ENCODE data around the gene TP63.

Gene TP63

DNA sequence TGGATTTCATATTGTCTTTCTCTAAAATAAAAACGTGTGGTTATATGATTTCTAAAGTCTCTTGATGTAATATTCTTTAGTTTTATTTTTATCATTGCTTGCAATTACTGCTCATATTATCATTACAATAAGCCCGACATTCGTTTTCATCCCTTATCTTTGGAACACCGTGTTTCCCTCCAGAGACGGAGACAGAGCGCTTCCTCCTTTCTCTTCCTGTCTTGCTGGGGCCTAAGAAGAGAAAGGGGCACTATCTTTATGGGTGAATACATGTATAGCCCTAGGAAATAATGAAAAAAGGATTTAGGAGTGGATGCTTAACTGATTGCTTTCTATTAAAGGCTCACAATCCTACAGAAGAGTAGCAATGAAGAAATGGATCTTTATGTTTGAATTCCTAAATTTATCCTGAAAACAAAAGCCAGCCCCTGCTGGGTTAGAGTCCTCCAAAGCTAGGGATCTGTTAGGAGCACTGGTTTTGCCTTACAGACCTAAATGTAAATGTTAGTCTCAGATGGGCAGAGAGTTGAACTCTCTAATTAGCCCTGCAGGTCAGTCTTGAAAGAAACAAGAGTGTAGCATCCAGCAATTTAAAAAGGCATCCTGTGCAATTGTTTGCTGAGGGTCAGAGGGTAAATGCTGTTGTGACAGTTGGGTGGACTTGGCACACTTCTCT, 145.1 kb downstream of the TP63 start:
- FAIRE-seq (peak; percentile 36), DNase-seq (ENCODE audit: insufficient read length, low spot score) (no peak)
- no peak for TF ChIP-seq POLR2A (IDR thresholded peaks at IDR 0.05; ENCODE audit: low read depth, low read length)

DNA sequence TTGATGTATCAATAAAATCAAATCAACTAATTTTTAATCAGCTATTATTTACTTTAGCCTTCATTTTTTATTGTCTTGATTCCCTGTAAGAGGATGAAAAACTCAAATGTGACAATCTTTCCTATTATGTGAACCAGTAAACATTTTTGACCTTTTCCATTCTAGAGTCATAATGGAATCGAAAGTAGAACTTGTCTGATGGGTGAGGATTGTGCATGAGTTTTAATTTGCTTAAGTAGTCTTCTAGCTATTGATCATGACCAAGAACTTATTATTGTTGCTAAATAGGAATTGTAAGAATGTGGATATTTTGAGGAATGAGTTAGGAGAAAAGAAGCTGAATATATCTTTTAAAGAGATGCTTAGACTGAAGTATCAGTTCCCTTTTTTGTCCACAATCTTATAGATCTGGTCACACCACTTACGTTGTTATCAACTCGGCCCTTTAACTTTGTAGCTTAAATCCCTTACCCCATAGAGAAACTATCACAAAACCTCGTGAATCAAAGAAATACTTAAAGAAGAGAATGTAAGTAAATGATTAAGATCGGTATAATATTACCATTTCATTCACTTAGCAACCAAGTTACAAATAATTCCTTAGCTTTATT, 147.3 kb downstream of the TP63 start:
- FAIRE-seq (peak; percentile 60), DNase-seq (ENCODE audit: insufficient read length, low spot score) (no peak)
- TF ChIP-seq POLR2A (IDR thresholded peaks at IDR 0.05; ENCODE audit: low read depth, low read length): no peak

DNA sequence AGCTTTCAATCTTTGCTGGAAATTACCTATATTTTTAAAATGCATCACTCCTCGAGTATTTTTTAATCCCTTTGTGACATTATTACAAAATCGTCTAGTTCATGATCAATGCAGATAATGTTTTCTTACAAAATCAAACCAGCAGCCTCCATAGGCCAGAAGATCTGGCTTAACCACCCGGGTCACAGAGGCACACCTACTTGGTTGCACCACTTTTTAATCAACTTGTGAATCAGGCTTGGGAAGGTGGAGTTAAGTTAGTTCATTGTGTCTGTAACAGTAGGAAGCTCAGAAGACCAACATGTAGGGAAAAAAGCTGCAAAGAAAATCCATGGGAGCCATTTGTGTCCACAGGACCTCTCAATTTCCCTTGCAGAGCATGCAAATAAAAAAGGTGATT, 148.0 kb downstream of the TP63 start:
- no peak for TF ChIP-seq POLR2A (IDR thresholded peaks at IDR 0.05; ENCODE audit: low read depth, low read length)
- DNase-seq (ENCODE audit: insufficient read length, low spot score) (no peak), FAIRE-seq (peak; percentile 15)

DNA sequence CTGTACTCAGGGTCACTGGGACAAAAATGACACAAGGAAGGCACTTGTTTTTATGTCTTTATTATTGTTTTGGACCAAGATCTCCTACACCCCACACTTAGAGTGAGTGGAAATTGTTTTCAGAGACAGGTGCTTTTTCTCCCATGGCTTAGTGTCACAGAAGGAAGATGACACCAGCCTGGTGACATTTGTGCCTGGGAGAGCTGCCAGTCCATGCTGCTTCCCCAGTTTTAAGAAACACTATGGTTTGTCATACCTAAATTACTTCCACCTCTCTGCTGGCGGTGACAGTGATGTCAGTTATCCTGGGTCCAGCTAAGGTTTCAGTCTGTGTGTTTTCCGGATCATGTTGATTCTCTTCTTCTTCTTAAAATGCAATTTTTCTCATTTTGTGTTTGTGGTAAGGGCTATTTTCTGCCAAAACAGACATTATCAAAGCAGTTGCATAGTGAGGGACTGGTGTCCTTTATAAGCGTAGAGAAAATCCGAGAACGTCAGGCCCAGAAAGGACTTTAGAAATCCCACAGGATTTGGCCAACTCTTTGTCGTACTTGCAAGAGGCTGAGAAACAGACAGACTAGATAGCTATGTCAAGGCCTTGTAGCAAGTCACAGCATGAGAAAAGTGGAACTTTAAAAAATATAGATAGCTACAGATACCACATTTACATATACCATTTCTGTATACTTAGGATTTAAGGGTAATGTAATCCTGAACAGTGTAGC, 149.5 kb downstream of the TP63 start:
- FAIRE-seq (peak; percentile 30), DNase-seq (ENCODE audit: insufficient read length, low spot score) (no peak)
- TF ChIP-seq POLR2A (IDR thresholded peaks at IDR 0.05; ENCODE audit: low read depth, low read length): no peak

DNA sequence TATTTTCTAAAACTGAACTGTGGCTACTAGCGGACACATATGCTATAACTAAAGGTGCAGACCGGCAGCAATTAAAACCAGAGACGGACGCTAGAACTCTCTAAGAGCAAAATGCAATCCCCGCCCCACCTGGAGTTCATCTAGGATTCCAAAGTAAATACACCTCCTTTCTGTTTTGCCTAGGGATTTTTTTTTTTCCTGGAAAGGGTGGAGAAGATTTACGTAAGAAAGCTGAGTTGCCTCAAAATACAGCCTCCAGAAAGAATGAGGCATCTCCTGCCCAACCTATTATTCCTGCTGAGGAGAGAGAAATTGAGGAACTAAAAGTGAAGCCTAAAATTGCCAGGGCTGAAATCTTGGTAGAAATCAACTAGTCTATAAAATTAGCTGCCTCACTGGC, 150.2 kb downstream of the TP63 start:
- no peak for FAIRE-seq
- DNase-seq (ENCODE audit: insufficient read length, low spot score): no peak
- no peak for TF ChIP-seq POLR2A (IDR thresholded peaks at IDR 0.05; ENCODE audit: low read depth, low read length)

DNA sequence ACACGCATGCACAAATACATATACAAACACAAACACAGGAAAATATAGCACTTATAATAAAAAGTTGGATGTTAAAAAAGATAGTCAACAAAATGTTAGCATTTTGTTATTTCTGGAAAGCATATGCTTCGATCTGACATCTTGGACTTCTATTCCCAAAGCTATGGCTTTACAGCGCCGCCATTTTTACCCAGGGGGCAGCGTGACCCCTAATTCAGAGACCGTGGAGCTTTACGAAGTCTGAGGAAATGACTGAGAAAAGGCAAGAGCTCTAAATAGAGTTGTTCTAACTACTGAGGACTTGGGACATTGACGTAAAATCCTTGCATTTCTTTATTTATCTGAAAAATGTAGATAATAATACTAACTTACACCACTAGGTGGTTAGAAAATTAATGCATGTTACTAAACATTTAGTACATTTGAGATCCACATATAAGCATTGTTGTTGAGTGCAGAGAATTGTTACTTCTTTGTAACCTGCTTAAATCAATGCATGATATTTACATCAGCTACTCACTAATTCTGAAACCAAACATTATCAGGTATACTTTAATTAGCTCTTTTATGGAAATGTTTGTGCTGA, 155.4 kb downstream of the TP63 start:
- DNase-seq (ENCODE audit: insufficient read length, low spot score): no peak
- no peak for TF ChIP-seq POLR2A (IDR thresholded peaks at IDR 0.05; ENCODE audit: low read depth, low read length)
- FAIRE-seq: no peak

DNA sequence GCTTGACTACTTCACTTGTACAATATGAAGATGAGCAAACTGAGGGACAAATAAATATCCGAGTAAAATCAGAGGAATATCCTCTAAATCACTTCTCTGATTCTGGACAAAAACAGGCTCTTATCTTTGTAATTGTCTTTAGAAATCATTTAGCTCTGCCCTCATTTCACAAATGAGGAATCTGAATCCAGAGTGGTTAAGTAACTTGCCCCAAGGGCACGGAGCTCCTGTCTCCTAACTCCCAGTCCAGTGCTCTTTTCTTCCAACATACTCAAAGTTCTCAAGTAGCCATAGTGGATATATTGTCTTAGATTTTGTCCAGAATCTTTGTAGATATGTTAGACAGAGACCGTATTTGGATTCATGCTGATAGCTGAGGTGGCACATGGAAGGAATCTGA, 156.0 kb downstream of the TP63 start:
- no peak for FAIRE-seq
- TF ChIP-seq POLR2A (IDR thresholded peaks at IDR 0.05; ENCODE audit: low read depth, low read length): no peak
- no peak for DNase-seq (ENCODE audit: insufficient read length, low spot score)

DNA sequence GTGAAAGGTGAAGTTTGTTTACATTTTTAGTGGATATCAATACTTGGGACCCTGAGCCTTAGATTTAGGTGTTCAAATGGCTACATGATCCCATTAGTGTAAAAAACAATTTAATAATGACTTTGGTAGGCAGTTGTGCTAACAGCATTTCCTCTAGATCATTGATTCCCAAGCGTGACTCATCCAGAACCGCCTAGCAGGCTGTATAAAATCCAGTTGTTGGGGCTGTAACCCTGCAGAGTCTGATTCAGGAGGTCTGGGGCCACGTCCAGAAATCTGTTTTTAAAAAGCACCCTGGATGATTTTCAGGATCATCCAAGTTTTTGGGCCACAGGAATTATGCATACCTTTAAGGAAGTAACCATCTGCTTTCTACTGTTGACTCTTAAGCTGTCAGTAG, 156.4 kb downstream of the TP63 start:
- peak; percentile 98 for FAIRE-seq
- TF ChIP-seq POLR2A (IDR thresholded peaks at IDR 0.05; ENCODE audit: low read depth, low read length): no peak
- no peak for DNase-seq (ENCODE audit: insufficient read length, low spot score)

DNA sequence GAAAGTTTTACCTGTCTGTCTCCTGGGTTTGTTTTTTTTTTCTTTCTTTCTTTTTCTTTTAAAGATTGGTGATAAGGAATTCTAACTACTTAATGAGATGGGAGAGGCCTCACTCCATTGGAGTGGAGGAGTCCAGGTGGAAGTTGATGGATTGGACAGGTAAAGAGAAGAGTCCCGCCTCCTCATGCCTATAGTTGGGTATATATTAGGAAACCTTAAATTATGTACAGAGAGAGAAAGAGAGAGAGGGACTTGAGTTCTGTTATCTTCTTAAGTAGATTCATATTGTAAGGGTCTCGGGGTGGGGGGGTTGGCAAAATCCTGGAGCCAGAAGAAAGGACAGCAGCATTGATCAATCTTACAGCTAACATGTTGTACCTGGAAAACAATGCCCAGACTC, 158.2 kb downstream of the TP63 start:
- FAIRE-seq (no peak), DNase-seq (ENCODE audit: insufficient read length, low spot score) (no peak)
- no peak for TF ChIP-seq POLR2A (IDR thresholded peaks at IDR 0.05; ENCODE audit: low read depth, low read length)

DNA sequence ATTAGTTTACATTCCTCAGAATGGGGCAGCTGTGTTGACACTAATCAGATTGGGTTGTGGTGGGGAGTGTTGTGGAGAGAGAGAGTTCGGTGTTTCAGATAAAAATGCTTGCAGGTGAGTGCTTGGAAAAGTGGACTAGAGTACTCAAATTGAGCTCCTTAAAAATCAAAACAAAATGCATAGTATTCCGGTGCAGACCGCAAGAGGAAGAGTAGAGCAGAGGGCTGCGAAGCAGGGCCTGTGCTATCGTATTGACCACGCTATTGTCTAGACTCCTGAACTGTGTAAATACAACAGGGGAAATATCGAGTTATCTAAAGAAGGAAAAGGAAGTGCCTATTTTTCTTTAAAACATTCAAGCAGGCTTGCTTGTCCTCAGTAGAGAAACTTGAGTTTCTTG, 159.5 kb downstream of the TP63 start:
- TF ChIP-seq POLR2A (IDR thresholded peaks at IDR 0.05; ENCODE audit: low read depth, low read length): no peak
- no peak for FAIRE-seq
- DNase-seq (ENCODE audit: insufficient read length, low spot score): no peak

DNA sequence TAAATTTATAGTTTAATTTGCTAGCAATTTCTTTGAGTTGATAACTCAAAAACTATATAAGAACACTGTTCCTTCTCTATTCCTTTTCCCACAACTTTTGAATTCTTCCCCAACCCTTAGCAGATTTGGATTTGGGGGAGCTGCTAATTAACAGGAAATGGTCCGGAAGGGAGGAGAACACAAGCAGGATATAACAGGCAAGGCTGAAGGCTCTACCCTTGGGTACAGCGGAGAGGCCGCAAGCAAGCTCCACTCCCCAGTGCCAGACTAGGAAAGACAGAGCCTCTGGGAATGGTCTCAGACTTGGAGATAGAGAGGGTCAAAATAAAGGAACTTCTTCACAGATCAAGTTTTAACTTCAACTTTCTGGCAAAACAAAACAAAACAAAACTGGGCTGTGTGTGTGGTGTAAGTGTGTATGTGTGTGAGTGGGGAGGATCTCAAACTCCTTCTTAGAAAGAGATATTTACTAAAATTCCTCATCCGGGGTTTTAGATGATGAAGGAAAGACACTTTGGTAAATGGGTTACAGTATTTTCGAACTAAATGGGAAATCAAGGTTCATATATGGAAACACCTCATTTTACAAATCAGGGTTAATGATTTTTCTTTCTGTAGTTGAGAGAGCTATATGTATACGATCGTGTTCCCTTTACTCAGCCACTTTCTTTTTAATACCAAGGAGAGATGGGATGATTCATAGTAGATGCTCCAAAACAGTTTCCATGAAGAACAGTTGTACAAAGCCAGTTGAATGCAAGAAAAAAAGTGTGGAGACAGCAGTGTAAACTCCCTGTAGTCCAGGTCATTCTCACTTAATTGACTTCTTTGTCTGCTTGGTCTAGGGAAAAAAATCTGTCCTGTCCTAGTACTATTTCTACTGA, 161.1 kb downstream of the TP63 start:
- no peak for DNase-seq (ENCODE audit: insufficient read length, low spot score)
- TF ChIP-seq POLR2A (IDR thresholded peaks at IDR 0.05; ENCODE audit: low read depth, low read length): no peak
- peak; percentile 53 for FAIRE-seq

DNA sequence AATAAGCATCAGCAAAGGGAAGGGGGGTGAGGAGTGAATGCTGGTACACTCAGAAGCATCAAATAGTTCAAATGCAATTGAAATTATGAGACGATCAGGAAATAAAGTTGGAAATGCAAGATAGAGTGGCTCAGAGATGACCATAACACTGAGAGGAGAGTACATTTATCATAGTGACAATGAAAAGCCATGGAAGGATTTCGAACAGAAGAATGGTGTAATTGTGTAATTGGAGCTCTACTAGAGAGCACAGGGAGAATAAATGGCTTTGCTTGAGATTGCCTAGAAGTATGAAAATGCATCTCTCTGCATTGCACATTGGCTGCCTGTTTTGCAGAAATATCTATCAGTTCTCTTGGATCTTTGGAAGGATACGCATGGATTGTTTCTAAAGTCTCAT, 163.3 kb downstream of the TP63 start:
- TF ChIP-seq POLR2A (IDR thresholded peaks at IDR 0.05; ENCODE audit: low read depth, low read length): no peak
- DNase-seq (ENCODE audit: insufficient read length, low spot score) (no peak), FAIRE-seq (peak; percentile 27)

DNA sequence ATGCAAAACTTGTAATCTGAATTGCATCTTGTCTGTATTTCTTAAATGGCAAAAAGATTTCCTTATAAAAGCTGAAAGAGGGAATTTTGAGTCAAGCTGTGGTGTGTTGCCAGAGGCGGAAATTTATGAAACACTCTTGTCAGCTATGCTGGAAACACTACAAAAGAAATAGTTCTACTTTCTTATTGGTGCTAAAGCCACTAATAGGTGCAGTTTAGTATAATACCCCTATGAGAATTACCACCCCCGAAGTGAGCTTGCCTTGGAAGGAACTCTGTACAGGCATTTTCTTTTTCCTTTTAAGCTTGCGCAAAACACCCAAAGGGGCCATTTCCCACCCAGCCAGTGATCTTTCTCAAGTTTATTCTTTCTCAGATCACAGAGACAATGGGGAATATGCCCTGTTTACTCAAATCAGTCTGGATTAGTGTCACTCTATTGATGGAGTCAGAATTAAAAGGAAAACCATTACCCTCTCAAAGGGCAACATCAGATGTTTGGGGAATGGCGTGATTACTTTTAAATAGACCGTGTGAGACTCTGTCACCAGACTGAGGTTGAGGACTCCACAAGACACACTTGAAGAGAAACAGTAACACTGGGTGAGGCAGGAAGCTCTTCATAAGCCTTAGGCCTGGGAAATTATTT, 166.0 kb downstream of the TP63 start:
- peak; percentile 73 for FAIRE-seq
- TF ChIP-seq POLR2A (IDR thresholded peaks at IDR 0.05; ENCODE audit: low read depth, low read length): no peak
- DNase-seq (ENCODE audit: insufficient read length, low spot score): no peak

All from H54 (cell line).